Endothelial cell of umbilical vein (primary cell): ENCODE data around the gene AP1M1. TPM values are rescaled to one million over a fixed set of nuclear protein-coding genes. Genes with fewer than 3 reads are reported as not detected.

Experiments
- BruUV-seq: library from RNA; stranded (reverse); fragments of 400-500 nt; replicated peaks from 2 replicates; lab custom pipeline; 2021; lab: Mats Ljungman, UMichigan
- CTCF ChIA-PET: fragments of 300-600, 350-600 bp; sonication (Branson Sonifier 250); formaldehyde crosslinking; loops from one replicate; lab custom pipeline; 2021; ENCODE audit warnings: antibody characterized with exemption, inconsistent platforms; lab: Charles Lee
- POLR2A ChIA-PET: fragments of 300-600, 350-600 bp; sonication (Branson Sonifier 250); formaldehyde crosslinking; loops from one replicate; lab custom pipeline; 2021; ENCODE audit warnings: antibody characterized with exemption, inconsistent platforms; lab: Charles Lee
- DNase-seq: peaks from one replicate; pipeline ENCODE4 v3.0.0-alpha.2; 2011; ENCODE audit warnings: low read depth, low spot score
- FAIRE-seq: peaks from 2 replicates; lab custom pipeline; 2011; peaks lifted over from hg19 to GRCh38; lab: Jason Lieb, UNC
- H2AFZ ChIP-seq: 2 replicates; pipeline ENCODE4 v1.6.0; 2012; ENCODE audit warnings: low read depth, low read length, control low read depth, inconsistent platforms
- H3K27ac ChIP-seq: 2 replicates; pipeline ENCODE4 v1.5.1; 2011; ENCODE audit warnings: low read depth, mild to moderate bottlenecking, control low read depth, low read length, moderate library complexity; ENCODE audit not compliant: insufficient read depth
- H3K27me3 ChIP-seq, 2 experiments: 2 replicates each; pipeline versions ENCODE4 v1.6.0 to v1.6.1; 2011; ENCODE audit warnings: low read length in 2 of 2, mixed read lengths in 1 of 2; ENCODE audit not compliant: control insufficient read depth in 2 of 2, insufficient read depth in 2 of 2
- H3K36me3 ChIP-seq, 2 experiments: 2 replicates in 1 of 2; 3 replicates in 1 of 2; pipeline ENCODE4 v1.5.1; 2011; ENCODE audit warnings: low read length in 2 of 2, mild to moderate bottlenecking in 1 of 2, moderate library complexity in 1 of 2; ENCODE audit not compliant: control insufficient read depth in 2 of 2, insufficient read depth in 2 of 2; ENCODE audit errors: extremely low read depth in 1 of 2
- H3K4me1 ChIP-seq: 3 replicates; pipeline ENCODE4 v1.5.1; 2011; ENCODE audit warnings: mild to moderate bottlenecking, low read length; ENCODE audit not compliant: control insufficient read depth, insufficient read depth; ENCODE audit errors: extremely low read depth
- H3K4me2 ChIP-seq: 2 replicates; pipeline ENCODE4 v1.6.1; 2011; ENCODE audit warnings: low read length, control low read depth, mixed read lengths; ENCODE audit not compliant: insufficient read depth
- H3K4me3 ChIP-seq, 3 experiments: fragments of 200-600 bp in 1 of 3; sonication (generic), shearing (Covaris generic) in 1 of 3; replicated peaks in 1 of 3; 2 replicates each; pipeline ENCODE4 v1.5.1; 2011 to 2016; ENCODE audit warnings: control low read depth in 3 of 3, low read length in 3 of 3, mild to moderate bottlenecking in 2 of 3, inconsistent platforms in 1 of 3, low read depth in 1 of 3, moderate library complexity in 1 of 3; ENCODE audit not compliant: insufficient read depth in 1 of 3
- H3K79me2 ChIP-seq: 2 replicates; pipeline ENCODE4 v1.6.0; 2012; ENCODE audit warnings: low read length, inconsistent platforms; ENCODE audit not compliant: control insufficient read depth, insufficient read depth
- H3K9ac ChIP-seq: replicated peaks from 2 replicates; pipeline ENCODE3; 2011; ENCODE audit warnings: low read length, control low read depth; ENCODE audit not compliant: insufficient read depth; ENCODE audit errors: extremely low read depth
- H3K9me1 ChIP-seq: replicated peaks from 3 replicates; pipeline ENCODE4 v1.6.0; 2011; ENCODE audit warnings: mild to moderate bottlenecking, low read length; ENCODE audit not compliant: control insufficient read depth, insufficient read depth; ENCODE audit errors: extremely low read depth
- H3K9me3 ChIP-seq: replicated peaks from 2 replicates; pipeline ENCODE4 v1.5.1; 2012; ENCODE audit warnings: low read length, inconsistent platforms; ENCODE audit not compliant: control insufficient read depth, insufficient read depth
- H4K20me1 ChIP-seq: replicated peaks from 2 replicates; pipeline ENCODE3; 2011; ENCODE audit warnings: mild to moderate bottlenecking, low read length; ENCODE audit not compliant: control insufficient read depth, insufficient read depth; ENCODE audit errors: extremely low read depth
- CTCF ChIP-seq, 2 donors: IDR thresholded peaks; 1 replicate in 1 of 2; 2 replicates in 1 of 2; pipeline ENCODE4 v1.5.1; 2011; ENCODE audit warnings: low read length in 2 of 2, mild to moderate bottlenecking in 2 of 2, moderate library complexity in 2 of 2, control low read depth in 1 of 2, inconsistent platforms in 1 of 2, low read depth in 1 of 2; ENCODE audit not compliant: insufficient read depth in 1 of 2; ENCODE audit errors: extremely low read depth in 1 of 2
- EZH2 ChIP-seq: IDR thresholded peaks from 2 replicates; pipeline ENCODE4 v1.6.1; 2012; ENCODE audit warnings: borderline replicate concordance, low read depth, mild to moderate bottlenecking, moderate library complexity, low read length, inconsistent platforms; ENCODE audit not compliant: severe bottlenecking
- GATA2 ChIP-seq: IDR thresholded peaks from 2 replicates; pipeline ENCODE4 v1.7.0; 2011; ENCODE audit warnings: low read depth, mild to moderate bottlenecking, moderate library complexity, mixed read lengths, low read length; ENCODE audit not compliant: insufficient read length, insufficient read depth
- JUN ChIP-seq: IDR thresholded peaks from 2 replicates; pipeline ENCODE4 v1.6.1; 2011; ENCODE audit warnings: borderline replicate concordance, low read depth; ENCODE audit not compliant: insufficient read length, insufficient read depth
- MYC ChIP-seq: IDR thresholded peaks from one replicate; pipeline ENCODE4 v1.6.1; 2011; ENCODE audit warnings: mild to moderate bottlenecking, low read depth, low read length
- dilution Hi-C: fragments of 300-500 bp; cut with MboI; formaldehyde crosslinking; loops from one replicate; pipeline ENCODE4 v1.15.0; 2019; ENCODE audit warnings: low sequenced_read_pairs; ENCODE audit not compliant: extremely low pct_ligation_motif_present
- intact Hi-C: fragments of 100-400 bp; cut with micrococcal nuclease; formaldehyde crosslinking; loops from one replicate; pipeline ENCODE4 v1.10.0; 2022
- polyA plus RNA-seq, 4 experiments: library from polyadenylated mRNA; depleted of rRNA in 3 of 4; stranded (reverse) in 3 of 4; unstranded in 1 of 4; fragments of >200 nt; gene quantifications; 2 replicates each; pipeline versions ENCODE4 v1.2.1 to v1.2.3, GENCODE V29; 2011 to 2012; ENCODE audit warnings: missing spikeins in 1 of 4
- total RNA-seq: library from RNA; stranded (reverse); gene quantifications from 2 replicates; pipeline ENCODE4 v1.2.3, GENCODE V29; 2021
- TF ChIP-seq, protein P1 (sequence below): IDR thresholded peaks from 2 replicates; pipeline ENCODE4 v1.6.1; 2011; ENCODE audit not compliant: insufficient read depth, insufficient read length

The AP1M1 gene
- total and polyA plus RNA-seq, 2 donors (not counting 3 experiments of a cell fraction or from before 2014, with no cell fraction given) = 99.3 to 129 TPM

GRCh38 chr19:16265890-16266585 lies 68.3 kb downstream of the AP1M1 start:
- BruUV-seq = no TSS peak
- ChIA-PET POLR2A (no interaction called here), CTCF (no interaction called here)
- dilution Hi-C loops (no loop called here), intact Hi-C loops (no loop called here)
- no peak for TF ChIP-seq GATA2
- no peak for TF ChIP-seq MYC
- TF ChIP-seq, protein P1, sequence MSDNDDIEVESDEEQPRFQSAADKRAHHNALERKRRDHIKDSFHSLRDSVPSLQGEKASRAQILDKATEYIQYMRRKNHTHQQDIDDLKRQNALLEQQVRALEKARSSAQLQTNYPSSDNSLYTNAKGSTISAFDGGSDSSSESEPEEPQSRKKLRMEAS = no peak
- TF ChIP-seq EZH2 = no peak
- no peak for TF ChIP-seq CTCF (IDR thresholded peaks at IDR 0.05; ENCODE audit: extremely low read depth in 1 of 2, insufficient read depth in 1 of 2, low read depth in 1 of 2, low read length in 2 of 2)
- no peak for TF ChIP-seq JUN
- DNase-seq (no peak), FAIRE-seq (no peak)
- Histone ChIP-seq H3K27ac (no peak overlapping the region), H3K4me3 (no peak overlapping the region), H3K79me2 (no peaks in the 10 kb centered on the region), H3K9me3 (no peaks in the 10 kb centered on the region), H3K27me3 (no peaks in the 10 kb centered on the region), H3K4me2 (no peak overlapping the region), H3K36me3 (no peaks in the 10 kb centered on the region), H4K20me1 (no peaks in the 10 kb centered on the region), H3K9me1 (no peaks in the 10 kb centered on the region), H3K9ac (no peak overlapping the region), H2AFZ (no peak overlapping the region), H3K4me1 (peaks cover 8% of the 10 kb centered on the region)
